Putamen (tissue), 1 donor: ENCODE results near the gene KLK14.

Source experiments
- DNase-seq: peaks from one replicate; pipeline ENCODE4 v3.0.0-alpha.2; 2016; ENCODE audit warnings: low spot score

Gene KLK14, protein sequence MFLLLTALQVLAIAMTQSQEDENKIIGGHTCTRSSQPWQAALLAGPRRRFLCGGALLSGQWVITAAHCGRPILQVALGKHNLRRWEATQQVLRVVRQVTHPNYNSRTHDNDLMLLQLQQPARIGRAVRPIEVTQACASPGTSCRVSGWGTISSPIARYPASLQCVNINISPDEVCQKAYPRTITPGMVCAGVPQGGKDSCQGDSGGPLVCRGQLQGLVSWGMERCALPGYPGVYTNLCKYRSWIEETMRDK

DNA sequence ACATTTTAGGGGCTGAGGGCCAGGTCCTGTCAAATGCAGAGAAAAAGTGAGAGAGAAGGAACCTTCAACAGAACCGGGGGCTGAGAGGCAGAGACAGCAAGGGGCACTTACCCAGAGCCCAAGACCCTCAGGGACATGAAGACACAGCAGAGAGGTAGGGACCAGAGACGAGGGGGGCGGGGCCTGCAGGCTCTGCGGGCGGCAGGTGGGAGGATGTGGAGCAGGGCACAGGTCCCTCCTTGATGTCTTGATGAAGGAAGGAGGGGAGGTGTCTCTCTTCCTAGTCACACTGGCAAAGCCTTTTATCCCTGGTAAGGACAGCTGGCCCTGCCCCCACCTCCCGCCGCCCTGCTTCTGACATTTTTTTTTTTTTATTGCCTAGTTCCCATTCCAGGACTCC is at the start of gene KLK14:
KLK14 (minus strand) TSS at position 277 of the 400 bp plus-strand sequence; CDS start at position 4, 273 bp downstream.
- no peak for DNase-seq

DNA sequence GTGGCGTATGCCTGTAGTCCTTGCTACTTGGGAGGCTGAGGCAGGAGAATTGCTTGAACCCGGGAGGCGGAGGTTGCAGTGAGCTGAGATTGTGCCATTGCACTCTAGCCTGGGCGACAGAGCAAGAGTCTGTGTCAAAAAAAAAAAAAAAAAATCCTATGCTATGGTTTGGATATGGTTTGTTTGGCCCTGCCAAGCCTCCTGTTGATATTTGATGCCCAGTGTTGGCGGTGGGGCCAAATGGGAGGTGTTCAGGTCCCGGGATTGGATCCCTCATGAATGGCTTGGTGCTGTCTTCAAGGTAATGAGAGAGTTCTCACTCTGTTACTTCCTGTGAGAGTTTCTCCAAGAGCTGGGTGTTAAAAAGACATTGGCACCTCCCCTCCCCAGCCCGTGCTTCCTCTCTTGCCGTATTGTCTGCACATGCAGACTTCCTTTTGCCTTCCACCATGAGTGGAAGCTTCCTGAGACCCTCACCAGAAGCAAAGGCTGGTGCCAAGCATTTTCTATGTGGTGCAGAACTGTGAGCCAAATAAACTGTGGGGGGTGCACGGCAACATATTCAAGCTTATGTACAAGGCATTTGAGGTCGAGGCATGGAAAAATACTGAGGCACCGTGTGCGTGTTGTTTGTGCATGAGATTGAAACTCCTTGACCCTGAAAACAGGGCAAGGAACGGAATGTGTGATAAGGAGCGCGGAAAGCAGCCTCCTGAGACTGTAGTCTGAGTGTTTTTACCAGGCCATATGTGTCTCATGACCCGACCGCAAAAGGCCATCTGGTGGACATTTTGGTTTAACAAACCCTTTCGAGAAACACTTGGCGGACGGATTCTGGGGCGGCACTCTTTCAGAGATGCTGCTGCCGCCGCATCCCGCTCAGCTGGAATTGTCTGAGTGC is 49.3 kb upstream of the KLK14 start:
- DNase-seq = no peak

DNA sequence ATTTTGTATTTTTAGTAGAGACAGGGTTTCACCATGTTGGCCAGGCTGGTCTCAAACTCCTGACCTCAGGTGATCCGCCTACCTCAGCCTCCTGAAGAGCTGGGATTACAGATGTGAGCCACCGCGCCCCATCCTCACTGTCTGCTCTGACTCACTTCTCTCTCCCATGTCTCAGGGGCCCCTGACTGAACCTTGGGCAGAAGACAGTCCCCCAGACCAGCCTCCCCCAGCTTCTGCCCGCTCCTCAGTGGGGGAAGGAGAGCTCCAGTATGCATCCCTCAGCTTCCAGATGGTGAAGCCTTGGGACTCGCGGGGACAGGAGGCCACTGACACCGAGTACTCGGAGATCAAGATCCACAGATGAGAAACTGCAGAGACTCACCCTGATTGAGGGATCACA is 47.0 kb upstream of the KLK14 start:
- no peak for DNase-seq

DNA sequence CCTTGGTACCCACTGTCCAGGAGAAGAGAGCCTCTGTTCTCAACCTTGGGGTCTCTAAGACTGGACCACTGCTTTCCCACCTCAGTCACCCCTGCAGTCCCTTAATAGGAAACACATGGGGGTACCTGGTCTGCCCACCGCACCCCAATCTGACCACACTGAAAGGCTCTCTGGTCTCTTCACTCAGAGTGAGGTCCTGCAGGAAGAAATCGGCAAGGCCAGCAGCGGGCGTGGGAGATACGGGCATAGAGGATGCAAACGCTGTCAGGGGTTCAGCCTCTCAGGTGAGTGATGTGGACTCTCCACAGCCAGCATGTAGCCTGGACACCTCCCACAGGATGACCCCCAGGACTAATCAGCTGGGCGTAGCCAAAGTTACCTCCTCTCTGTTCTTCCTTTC is 45.5 kb upstream of the KLK14 start:
- no peak for DNase-seq

DNA sequence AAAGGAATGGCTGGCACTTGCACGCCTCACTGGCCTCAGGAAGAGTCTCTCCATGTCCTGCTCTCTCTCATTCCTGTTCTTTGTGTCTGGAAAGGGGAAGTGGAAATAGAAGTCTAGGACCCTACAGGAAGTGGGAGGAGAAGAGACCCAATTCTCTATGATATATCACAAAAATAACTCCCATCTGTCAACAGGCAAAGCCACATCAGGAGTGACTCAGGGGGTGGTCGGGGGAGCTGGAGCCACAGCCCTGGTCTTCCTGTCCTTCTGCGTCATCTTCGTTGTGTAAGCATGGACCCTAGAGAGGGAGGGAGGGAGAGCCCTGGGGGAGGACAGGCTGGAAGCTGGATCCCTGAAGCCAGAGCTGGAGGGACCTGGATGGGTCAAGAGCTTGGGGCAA is 45.1 kb upstream of the KLK14 start:
- DNase-seq = peak; percentile 13

DNA sequence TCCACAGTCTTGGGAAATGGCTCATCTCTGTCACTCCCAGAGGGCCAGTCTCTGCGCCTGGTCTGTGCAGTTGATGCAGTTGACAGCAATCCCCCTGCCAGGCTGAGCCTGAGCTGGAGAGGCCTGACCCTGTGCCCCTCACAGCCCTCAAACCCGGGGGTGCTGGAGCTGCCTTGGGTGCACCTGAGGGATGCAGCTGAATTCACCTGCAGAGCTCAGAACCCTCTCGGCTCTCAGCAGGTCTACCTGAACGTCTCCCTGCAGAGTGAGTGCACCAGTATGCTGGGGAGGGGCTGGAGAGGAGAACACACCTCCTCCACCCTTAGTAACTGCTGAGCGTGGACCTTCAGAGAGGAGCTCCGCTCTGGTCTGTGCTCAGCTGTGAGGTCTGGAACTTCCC is 44.3 kb upstream of the KLK14 start:
- DNase-seq = no peak

DNA sequence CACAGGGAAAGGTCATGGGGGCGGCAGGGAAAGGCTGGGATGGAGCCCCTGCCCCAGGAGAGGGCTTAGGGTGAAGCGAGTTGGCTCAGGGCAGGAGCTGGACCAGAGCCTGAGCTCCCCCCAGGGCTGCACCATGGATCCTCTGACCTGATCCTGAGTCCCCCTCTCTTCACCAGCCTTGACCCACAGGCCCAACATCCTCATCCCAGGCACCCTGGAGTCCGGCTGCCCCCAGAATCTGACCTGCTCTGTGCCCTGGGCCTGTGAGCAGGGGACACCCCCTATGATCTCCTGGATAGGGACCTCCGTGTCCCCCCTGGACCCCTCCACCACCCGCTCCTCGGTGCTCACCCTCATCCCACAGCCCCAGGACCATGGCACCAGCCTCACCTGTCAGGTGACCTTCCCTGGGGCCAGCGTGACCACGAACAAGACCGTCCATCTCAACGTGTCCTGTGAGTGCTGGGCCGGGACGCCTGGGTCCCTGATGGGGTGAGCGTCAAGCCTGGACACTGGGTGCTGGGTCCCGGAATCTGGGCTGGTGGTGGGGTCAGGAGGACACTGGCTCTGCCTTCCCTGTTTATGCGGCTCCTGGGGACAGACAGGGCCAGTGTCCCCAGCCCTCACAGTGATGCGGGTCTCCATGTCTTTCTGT is 42.9 kb upstream of the KLK14 start:
- no peak for DNase-seq

DNA sequence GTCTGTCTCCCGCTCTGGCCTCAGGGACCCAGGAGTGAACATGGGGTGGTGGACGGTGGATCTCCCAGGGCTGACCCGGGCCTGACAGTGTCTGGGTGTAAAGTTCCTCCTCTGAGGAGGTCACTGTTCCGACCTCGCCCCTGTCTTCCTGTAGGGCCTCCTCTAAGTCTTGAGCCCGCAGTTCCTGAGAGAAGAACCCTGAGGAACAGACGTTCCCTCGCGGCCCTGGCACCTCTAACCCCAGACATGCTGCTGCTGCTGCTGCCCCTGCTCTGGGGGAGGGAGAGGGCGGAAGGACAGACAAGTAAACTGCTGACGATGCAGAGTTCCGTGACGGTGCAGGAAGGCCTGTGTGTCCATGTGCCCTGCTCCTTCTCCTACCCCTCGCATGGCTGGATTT is 42.0 kb upstream of the KLK14 start, which contains the start of gene SIGLEC9:
SIGLEC9 (plus strand) TSS at position 178 of the 400 bp plus-strand sequence; CDS start at position 247, 69 bp downstream.
- DNase-seq = peak; percentile 29

DNA sequence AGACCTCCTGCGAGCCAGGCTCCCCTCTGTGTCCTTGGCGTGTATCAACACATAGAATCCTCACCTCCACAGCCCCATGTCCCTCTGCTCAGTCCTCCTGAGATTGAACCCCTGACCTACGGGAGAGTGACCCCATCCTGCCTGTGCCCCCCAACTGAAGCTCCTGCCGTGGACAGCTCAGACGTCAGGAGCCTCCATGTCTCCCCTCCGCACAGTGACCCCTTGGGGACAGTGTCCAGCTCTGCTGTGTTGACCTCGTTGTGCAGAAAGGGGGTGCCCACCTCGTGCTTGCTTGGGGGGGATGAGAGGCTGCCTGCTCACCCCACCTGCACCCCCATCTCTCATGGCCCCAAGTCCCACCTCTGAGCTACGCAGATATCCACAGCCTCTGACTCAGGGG is 41.5 kb upstream of the KLK14 start:
- no peak for DNase-seq

DNA sequence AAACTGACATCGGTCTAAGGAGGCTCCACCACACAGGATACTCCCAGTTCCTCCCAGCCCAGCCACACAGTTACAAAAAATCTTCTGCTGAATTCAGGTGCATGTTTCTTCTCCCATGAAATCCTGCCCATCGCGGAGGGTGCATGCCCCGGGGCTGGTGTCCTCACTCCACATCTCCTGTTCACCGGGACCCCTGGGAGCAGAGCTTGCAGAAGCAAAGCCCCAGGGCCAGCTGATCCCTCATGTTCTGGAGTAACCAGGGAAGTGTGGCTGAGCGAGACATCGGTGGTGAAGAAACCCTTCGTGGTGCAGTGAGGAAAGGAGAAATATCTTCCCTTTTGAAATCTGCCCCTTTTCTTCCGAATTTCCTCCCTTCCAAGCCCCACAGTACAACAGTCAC is 41.1 kb upstream of the KLK14 start:
- no peak for DNase-seq

DNA sequence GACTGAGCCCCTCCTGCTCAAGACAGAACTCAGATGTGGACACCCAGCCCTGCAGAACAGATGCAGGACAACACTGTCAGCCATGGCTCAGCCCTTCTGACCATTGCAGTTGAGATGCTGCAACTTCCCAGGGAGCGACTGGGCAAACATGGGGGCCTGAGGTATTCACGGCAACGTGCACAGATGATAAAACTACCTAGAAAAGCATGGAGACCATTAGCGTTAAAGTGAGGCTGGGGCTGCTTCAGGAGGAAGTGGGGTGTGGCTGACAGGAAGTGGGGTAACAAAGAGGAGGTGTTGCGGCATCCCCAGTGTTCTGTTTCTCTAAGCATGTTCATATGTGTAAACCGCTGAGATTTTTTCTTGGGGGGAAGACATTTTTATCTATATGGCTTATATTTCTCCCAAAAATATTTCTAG is 40.7 kb upstream of the KLK14 start:
- no peak for DNase-seq

DNA sequence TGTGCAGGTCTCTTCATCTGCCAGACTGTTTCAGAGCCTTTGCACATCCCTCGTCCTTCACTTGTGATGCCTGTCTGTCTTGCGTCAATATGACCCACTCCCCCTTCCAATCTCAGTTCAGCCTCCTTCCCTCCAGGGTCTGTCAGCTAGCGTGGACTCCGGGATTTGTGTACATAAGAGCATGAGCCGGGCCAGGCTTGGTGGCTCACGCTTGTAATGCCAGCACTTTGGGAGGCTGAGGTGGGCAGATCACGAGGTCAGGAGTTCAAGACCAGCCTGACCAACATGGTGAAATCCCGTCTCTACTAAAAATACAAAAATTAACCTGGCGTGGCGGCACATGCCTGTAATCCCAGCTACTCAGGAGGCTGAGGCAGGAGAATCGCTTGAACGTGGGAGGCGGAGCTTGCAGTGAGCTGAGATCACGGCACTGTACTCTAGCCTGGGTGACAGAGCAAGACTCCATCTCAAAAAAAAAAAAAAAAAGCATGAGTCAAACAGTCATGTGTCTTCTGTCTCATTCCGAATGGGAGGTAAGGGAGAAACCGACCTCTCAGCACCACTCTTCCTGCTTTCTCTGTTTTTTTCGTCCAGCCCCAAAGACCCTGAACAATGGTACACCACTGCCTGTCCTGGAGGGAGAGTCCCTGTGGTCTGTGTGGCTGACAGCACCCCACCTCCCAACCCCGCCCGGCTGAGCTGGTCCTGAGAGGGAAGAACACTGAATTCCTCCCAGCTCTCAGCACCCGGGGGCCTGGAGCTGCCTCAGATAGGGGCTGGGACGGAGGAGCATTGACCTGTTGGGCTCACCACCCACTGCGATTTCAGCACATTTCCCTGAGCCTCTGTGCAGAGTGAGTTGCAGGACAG is 39.7 kb upstream of the KLK14 start:
- no peak for DNase-seq

DNA sequence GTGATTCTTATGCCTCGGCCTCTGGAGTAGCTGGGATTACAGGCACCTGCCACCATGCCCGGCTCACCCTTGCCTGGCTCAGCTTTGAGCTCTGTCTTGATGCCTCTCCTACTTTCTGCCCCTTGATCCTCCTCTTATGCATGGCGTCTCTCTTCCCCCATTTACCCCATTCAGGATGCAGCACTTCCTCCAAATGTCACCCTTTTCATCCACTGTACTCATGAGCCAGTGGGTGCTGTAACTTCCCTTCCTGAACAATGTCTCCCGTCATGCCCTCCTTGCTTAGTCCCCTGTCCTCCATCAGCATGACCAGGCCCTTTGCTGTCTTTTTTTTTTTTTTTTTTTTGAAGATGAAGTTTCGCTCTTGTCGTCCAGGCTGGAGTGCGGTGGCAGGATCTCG is 38.6 kb upstream of the KLK14 start:
- DNase-seq = no peak

DNA sequence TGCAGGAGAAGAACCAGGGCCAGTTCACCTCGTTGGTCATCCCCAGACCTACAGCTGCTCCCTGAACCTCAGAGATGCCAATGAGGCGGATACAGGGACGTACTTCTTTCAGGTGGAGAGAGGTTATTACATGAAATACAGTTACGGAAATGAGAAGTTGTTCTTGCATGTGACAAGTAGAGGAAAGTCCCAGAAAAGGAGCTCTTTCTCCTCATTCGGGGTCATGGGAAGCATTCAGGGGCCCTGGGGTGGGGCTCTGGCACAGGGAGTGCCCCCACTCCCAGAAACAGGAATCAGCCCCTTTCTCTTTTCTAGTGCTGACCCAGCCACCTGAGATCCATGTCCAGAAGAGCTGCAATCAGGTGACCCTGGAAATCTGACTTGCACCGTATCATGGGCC is 37.5 kb upstream of the KLK14 start:
- no peak for DNase-seq

DNA sequence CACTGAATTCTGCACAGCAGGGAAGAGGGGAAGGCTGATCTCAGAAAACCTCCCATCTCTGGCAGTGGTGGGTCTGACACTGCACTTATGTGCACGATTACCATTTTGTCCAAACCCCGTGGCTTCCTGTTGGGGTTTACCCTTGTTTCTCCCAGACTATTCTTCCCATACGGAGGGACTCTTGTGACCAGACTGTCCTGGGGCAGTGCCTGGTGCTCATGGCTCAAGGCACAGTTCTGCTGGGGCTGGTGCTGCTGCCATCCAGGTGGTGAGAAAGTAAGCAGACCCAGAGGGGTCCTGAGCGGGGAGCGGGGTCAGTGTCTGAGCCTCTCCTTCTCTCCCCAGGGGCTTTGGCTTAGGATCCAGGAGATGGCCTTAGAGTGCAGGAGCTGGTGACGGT is 36.9 kb upstream of the KLK14 start:
- no peak for DNase-seq

DNA sequence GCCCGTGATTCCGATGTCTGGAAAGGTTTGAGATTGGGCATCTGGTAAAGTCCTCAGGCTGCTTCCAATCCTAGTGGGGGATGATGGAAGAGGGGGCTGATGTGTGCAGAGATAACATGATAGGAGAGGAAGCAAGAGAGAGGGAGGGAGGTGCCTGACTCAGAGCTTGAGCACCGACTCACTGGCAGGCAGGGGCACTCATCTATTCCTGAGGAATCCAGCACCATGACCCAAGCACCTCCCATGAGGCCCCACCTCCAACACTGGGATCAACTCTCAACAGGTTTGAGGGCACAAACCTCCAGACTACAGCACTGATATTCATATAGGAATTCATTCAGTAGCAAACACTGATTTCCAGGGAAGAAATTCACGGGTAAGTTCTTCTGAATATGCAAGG is 36.4 kb upstream of the KLK14 start:
- DNase-seq = no peak

DNA sequence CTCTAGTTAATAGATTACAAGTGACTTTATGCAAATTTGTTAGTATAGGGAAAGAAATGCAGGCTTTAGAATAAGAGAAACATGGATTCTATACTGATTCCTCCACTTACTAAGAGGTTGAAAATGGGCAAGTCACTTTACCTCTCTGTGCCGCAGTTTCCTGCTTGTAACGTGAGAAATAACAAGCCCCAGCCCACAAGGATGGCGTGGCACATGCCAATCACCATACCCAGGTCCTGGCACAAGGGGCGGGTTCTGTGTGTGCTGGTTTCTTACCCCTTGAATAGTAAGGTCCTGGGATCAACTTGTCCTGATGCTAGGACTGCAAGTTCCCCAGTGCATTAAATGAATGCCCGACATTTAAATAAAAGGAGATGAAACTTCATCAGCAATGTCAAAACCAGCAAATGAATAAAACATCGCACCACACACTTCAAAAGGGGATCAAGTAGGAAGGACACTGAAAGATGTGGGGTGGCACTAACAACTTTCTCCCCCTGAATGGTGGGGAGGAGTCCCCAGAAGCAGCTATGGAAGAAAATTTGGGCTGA is 34.1 kb upstream of the KLK14 start:
- no peak for DNase-seq

DNA sequence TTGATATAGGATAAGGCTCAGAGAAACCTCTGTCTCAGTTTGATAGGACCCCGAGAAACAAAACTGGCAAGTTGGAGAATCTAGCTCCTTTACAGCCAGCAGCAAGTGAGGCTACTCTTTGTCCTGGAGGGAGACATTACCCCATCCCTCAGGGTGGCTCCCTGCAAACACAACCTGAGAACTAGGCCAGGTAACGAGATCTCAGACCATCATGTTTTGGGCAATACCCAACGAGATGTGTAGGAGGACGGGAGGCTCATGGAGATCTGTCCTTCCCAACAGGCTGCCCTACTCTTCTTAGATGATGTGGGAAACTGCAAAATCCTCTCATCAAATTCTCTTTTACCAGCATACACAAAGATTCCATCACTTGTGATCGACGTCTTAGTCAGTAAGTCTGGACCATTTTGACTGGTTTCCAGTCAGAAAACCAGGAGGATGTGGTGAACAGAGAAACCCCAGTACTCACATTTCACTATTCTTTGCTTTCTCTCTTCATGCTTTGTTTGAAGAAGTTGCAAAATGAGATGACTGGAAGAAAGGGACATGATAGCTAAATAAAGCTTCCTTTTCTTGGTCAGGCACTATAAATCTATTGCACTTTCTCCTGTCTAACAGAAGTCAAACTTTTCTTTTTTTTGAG is 31.5 kb upstream of the KLK14 start:
- DNase-seq = no peak

DNA sequence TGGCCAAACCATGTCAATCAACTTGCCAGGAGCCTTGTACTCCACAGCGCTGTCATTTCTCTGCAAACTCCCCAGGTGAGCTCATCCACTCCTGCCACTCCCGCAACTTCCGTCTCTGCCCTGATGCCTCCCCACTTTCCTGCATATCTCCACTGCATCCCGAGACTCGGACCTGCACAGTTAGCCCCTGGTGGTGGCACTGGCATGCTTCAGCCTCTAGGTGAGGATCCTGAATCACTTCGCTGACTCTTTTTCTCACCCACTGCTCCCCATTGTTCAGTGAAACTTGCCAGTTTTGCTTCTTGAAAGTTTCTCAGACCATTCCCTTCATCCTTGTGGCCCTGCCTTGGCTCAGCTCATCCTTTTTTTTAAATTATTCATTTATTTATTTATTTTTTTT is 28.9 kb upstream of the KLK14 start:
- no peak for DNase-seq

DNA sequence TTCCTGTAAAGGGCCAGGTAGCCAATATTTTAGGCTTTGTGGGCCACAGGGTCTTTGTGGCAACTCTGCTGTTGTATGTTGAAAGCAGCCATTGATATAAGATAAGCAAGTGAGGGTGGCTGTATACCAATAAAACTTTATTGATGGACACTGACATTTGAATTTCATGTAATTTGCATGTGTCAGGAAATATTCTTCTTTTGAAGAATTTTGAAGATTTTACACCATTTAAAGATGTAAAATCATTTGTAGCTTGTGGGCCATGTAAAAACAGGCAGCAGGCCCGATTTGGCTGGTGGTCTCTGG is 27.9 kb upstream of the KLK14 start:
- DNase-seq = no peak

DNA sequence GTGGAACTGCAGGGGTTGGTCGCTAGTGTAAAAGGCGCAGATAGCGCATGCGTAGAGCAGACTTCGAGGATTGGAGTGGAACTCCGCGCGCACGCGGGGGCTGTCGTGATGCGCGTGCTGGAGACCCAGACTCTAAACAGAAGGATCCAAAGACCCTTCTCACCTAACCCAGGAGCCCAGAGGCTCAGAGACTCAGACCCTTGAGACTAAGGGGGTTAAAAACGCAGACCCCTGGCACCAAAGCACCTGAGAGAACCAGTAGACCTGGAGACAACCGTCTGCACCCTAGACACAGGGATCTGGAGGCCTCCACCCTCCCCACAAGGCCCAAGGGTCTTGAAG is 26.1 kb upstream of the KLK14 start:
- no peak for DNase-seq
